Measurements from ENCODE around the gene KMT2C. TPM values are rescaled to one million over a fixed set of nuclear protein-coding genes. Genes with fewer than 3 reads are reported as not detected.
A peak's percentile ranks its signal among the peaks of the same experiment; 100 is the strongest.
"Not testable (repeated sequence)": the region's sequence is repeated elsewhere in the genome, so short reads cannot be mapped to it uniquely, and the experiment has no call there.

The KMT2C gene
- total and polyA plus RNA-seq, 10 of the 15 experiments (the other 5 are each of a cell fraction or from before 2014, with no cell fraction given), result 3.3 to 45.2 (median 19.2) TPM

GRCh38 chr7:152432735-152433134 is 3.1 kb downstream of the KMT2C start:
- BruUV-seq (replicated peaks); H3K27ac ChIP-seq (ENCODE audit: control insufficient read depth, insufficient read depth); DNase-seq (ENCODE audit: low read depth, low spot score); FAIRE-seq; ATAC-seq; H4K20me1 ChIP-seq (ENCODE audit: control insufficient read depth, insufficient read depth); H3K4me1 ChIP-seq (ENCODE audit: control insufficient read depth, insufficient read depth, low read length); H3K9me3 ChIP-seq (replicated peaks; ENCODE audit: control insufficient read depth, insufficient read depth, low read length); H3K27me3 ChIP-seq (replicated peaks in 1 of 2; ENCODE audit: control insufficient read depth in 2 of 2, insufficient read depth in 2 of 2, low read length in 1 of 2); H3K36me3 ChIP-seq (ENCODE audit: control insufficient read depth in 2 of 2, insufficient read depth in 2 of 2, low read length in 1 of 2); H2AFZ ChIP-seq (ENCODE audit: control insufficient read depth, low read depth, low read length); in situ Hi-C loops (cut with MboI): not testable (repeated sequence)
- ChIA-PET CTCF (interaction anchor here (1.4 to 3.8 kb wide), 2 partner anchors 92 to 96 kb away, joined by 3 to 26 read pairs; no protein-coding TSS in a partner anchor), RAD21 (ENCODE audit: unreplicated experiment) (interaction anchor here (1.0 to 2.1 kb wide), 4 partner anchors 91 to 274 kb away, joined by 4 to 16 read pairs (median 9); no protein-coding TSS in a partner anchor), SMC1A (ENCODE audit: uncharacterized antibody, unreplicated experiment) (interaction anchor here (1.2 to 1.5 kb wide), 2 partner anchors 8 to 119 kb away, joined by 5 to 6 read pairs; no protein-coding TSS in a partner anchor), POLR2A (interaction anchor here (0.6 to 1.2 kb wide), 2 partner anchors 74 to 93 kb away, joined by 3 read pairs; no protein-coding TSS in a partner anchor)
- H3K9ac ChIP-seq (ENCODE audit: control insufficient read depth, insufficient read depth, low read length), result peak overlapping the region; percentile 60
- H3K4me2 ChIP-seq (ENCODE audit: control insufficient read depth, insufficient read depth), result peak overlapping the region; percentile 75
- H3K4me3 ChIP-seq, result peak overlapping the region; percentile 92
- TF ChIP-seq MLLT1 (IDR thresholded peaks at IDR 0.05), result peak; percentile 90
- H3K79me2 ChIP-seq (ENCODE audit: control insufficient read depth, insufficient read depth, low read length), result peaks cover 77% of the 10 kb centered on the region
- intact Hi-C loops (cut with micrococcal nuclease; ENCODE audit: unreplicated experiment), result loop anchor here (5.0 to 10.0 kb wide), 2 partner anchors 115 to 242 kb away; partner anchors contain the start of gene XRCC2
- 51% methylated on average over 10 of the region's 10 CpGs for WGBS (ENCODE audit: insufficient coverage, insufficient replicate concordance, low lambda C conversion rate, missing lambda C conversion rate)

- ChIA-PET POLR2A (no interaction called here), RAD21 (ENCODE audit: unreplicated experiment) (no interaction called here), SMC1A (ENCODE audit: uncharacterized antibody, unreplicated experiment) (no interaction called here), CTCF (interaction anchor here (2.4 kb wide), 1 partner anchor 94 kb away, joined by 11 read pairs; no protein-coding TSS in a partner anchor)
- H3K36me3 ChIP-seq (ENCODE audit: control insufficient read depth in 2 of 2, insufficient read depth in 2 of 2, low read length in 1 of 2), result no peaks in the 10 kb centered on the region
- BruUV-seq (replicated peaks), result no TSS peak
- H3K27ac ChIP-seq (ENCODE audit: control insufficient read depth, insufficient read depth), result peak overlapping the region; percentile 28; the same call in 1 of the 2 replicates
- no peaks in the 10 kb centered on the region for H4K20me1 ChIP-seq (ENCODE audit: control insufficient read depth, insufficient read depth)
- TF ChIP-seq PKNOX1 (IDR thresholded peaks at IDR 0.05) (peak; percentile 10; the same call in 1 of the 2 replicates), SPI1 (IDR thresholded peaks at IDR 0.05; ENCODE audit: borderline replicate concordance, insufficient read depth, low read depth, low read length) (peak; percentile 32; the same call in 1 of the 2 replicates), POLR2AphosphoS2 (IDR thresholded peaks at IDR 0.05; ENCODE audit: low read depth, low read length) (no peak)
- peaks cover 7% of the 10 kb centered on the region for H3K4me1 ChIP-seq (ENCODE audit: control insufficient read depth, insufficient read depth, low read length)
- FAIRE-seq (no peak), DNase-seq (ENCODE audit: low read depth, low spot score) (no peak), ATAC-seq (no peak)
- in situ Hi-C loops (cut with MboI), result no loop called here
- H3K9me3 ChIP-seq (replicated peaks; ENCODE audit: control insufficient read depth, insufficient read depth, low read length), result no peaks in the 10 kb centered on the region; the same call in 2 of the 3 replicates
- peak overlapping the region; percentile 68 for H3K4me2 ChIP-seq (ENCODE audit: control insufficient read depth, insufficient read depth)
- no peak overlapping the region for H2AFZ ChIP-seq (ENCODE audit: control insufficient read depth, low read depth, low read length)
- H3K9ac ChIP-seq (ENCODE audit: control insufficient read depth, insufficient read depth, low read length), result no peak overlapping the region
- peaks cover 95% of the 10 kb centered on the region for H3K79me2 ChIP-seq (ENCODE audit: control insufficient read depth, insufficient read depth, low read length)
- H3K4me3 ChIP-seq, result peak overlapping the region; percentile 52; the same call in 1 of the 2 replicates
- 54% methylated on average over 3 of the region's 3 CpGs for WGBS (ENCODE audit: insufficient coverage, insufficient replicate concordance, low lambda C conversion rate, missing lambda C conversion rate)
- no peaks in the 10 kb centered on the region for H3K27me3 ChIP-seq (replicated peaks in 1 of 2; ENCODE audit: control insufficient read depth in 2 of 2, insufficient read depth in 2 of 2, low read length in 1 of 2)
- intact Hi-C loops (cut with micrococcal nuclease; ENCODE audit: unreplicated experiment), result loop anchor here (5.0 to 10.0 kb wide), 2 partner anchors 114 to 244 kb away; partner anchors contain the start of gene XRCC2
Observed at GRCh38 chr7:152430854-152431253, 4.9 kb downstream of the KMT2C start.

- RAD21 ChIA-PET (ENCODE audit: unreplicated experiment); H3K9ac ChIP-seq (ENCODE audit: control insufficient read depth, insufficient read depth, low read length); POLR2A ChIA-PET; H3K9me3 ChIP-seq (replicated peaks; ENCODE audit: control insufficient read depth, insufficient read depth, low read length); H3K27me3 ChIP-seq (replicated peaks in 1 of 2; ENCODE audit: control insufficient read depth in 2 of 2, insufficient read depth in 2 of 2, low read length in 1 of 2); FAIRE-seq; H2AFZ ChIP-seq (ENCODE audit: control insufficient read depth, low read depth, low read length); H3K27ac ChIP-seq (ENCODE audit: control insufficient read depth, insufficient read depth); DNase-seq (ENCODE audit: low read depth, low spot score); H4K20me1 ChIP-seq (ENCODE audit: control insufficient read depth, insufficient read depth); in situ Hi-C loops (cut with MboI); H3K4me1 ChIP-seq (ENCODE audit: control insufficient read depth, insufficient read depth, low read length); ATAC-seq; H3K36me3 ChIP-seq (ENCODE audit: control insufficient read depth in 2 of 2, insufficient read depth in 2 of 2, low read length in 1 of 2); BruUV-seq (replicated peaks): not testable (repeated sequence)
- CTCF ChIA-PET, result interaction anchor here (0.6 to 2.4 kb wide), 3 partner anchors 79 to 93 kb away, joined by 3 to 11 read pairs (median 5); no protein-coding TSS in a partner anchor
- SMC1A ChIA-PET (ENCODE audit: uncharacterized antibody, unreplicated experiment), result interaction anchor here (0.6 to 1.4 kb wide), 5 partner anchors 14 to 277 kb away, joined by 3 to 7 read pairs (median 3); no protein-coding TSS in a partner anchor
- WGBS (ENCODE audit: insufficient coverage, insufficient replicate concordance, low lambda C conversion rate, missing lambda C conversion rate), result 96% methylated on average over 5 of the region's 5 CpGs
- H3K4me3 ChIP-seq, result 0 out of 2 replicates have a peak overlapping the region, but pooled peaks have one; percentile 52
- peaks cover 98% of the 10 kb centered on the region for H3K79me2 ChIP-seq (ENCODE audit: control insufficient read depth, insufficient read depth, low read length)
- intact Hi-C loops (cut with micrococcal nuclease; ENCODE audit: unreplicated experiment), result loop anchor here (5.0 to 10.0 kb wide), 2 partner anchors 113 to 245 kb away; partner anchors contain the start of gene XRCC2
- H3K4me2 ChIP-seq (ENCODE audit: control insufficient read depth, insufficient read depth), result 0 out of 2 replicates have a peak overlapping the region, but pooled peaks have one; percentile 46
Observed at GRCh38 chr7:152430118-152430517, 5.7 kb downstream of the KMT2C start.

Data from GM12878 (cell line).